IPS-NIHi11 (cell line): ENCODE data around the gene MEGF6.

Source experiments
- DNase-seq: peaks from one replicate; pipeline ENCODE4 v3.0.0; 2012; ENCODE audit warnings: mixed read lengths, low spot score

The MEGF6 gene, protein sequence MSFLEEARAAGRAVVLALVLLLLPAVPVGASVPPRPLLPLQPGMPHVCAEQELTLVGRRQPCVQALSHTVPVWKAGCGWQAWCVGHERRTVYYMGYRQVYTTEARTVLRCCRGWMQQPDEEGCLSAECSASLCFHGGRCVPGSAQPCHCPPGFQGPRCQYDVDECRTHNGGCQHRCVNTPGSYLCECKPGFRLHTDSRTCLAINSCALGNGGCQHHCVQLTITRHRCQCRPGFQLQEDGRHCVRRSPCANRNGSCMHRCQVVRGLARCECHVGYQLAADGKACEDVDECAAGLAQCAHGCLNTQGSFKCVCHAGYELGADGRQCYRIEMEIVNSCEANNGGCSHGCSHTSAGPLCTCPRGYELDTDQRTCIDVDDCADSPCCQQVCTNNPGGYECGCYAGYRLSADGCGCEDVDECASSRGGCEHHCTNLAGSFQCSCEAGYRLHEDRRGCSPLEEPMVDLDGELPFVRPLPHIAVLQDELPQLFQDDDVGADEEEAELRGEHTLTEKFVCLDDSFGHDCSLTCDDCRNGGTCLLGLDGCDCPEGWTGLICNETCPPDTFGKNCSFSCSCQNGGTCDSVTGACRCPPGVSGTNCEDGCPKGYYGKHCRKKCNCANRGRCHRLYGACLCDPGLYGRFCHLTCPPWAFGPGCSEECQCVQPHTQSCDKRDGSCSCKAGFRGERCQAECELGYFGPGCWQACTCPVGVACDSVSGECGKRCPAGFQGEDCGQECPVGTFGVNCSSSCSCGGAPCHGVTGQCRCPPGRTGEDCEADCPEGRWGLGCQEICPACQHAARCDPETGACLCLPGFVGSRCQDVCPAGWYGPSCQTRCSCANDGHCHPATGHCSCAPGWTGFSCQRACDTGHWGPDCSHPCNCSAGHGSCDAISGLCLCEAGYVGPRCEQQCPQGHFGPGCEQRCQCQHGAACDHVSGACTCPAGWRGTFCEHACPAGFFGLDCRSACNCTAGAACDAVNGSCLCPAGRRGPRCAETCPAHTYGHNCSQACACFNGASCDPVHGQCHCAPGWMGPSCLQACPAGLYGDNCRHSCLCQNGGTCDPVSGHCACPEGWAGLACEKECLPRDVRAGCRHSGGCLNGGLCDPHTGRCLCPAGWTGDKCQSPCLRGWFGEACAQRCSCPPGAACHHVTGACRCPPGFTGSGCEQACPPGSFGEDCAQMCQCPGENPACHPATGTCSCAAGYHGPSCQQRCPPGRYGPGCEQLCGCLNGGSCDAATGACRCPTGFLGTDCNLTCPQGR (N-terminal part only)

DNA sequence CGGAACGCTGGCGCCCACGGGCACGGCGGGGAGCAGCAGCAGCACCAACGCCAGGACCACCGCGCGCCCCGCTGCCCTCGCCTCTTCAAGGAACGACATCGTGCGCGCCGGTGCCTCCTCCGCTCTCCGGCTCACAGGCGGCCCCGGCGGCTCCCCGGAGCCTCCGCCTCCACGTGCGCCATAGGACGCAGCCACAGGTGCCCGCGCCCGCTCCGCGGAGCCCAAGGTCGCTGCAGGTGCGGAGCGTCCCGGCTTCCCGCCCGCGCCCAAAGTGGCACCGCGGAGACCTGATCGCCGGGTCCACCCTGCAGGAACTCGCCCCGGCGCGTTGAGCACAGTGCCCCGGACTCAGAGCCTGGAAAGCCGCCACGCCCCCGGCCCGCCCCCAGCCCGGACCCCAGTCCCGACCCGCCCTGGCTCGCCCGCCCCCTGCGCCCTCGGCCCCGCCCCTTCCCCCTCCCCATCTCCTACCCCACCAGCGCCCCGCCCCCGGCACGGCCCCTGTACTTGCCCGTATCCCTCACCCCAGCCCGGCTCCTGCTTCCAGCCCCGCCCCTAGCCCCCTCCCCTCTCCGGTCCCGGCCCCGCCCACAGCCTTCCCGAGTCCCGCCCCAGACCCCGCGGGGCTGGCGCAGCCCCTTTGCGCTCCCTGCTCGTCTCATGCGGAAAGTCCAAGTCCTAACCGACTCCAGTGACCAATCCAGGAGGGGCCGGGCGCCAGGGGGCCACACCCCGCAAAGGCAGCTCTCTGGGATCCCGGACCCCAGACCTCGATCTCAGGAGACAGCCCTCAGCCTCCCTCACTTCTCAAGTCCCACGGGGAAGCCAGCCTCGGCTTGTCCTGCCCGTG is at the start of gene MEGF6:
TSS of gene MEGF6 (minus strand) at position 339 of the 850 bp plus-strand sequence. CDS start at position 99, 240 bp downstream.
- DNase-seq: peak; percentile 99

DNA sequence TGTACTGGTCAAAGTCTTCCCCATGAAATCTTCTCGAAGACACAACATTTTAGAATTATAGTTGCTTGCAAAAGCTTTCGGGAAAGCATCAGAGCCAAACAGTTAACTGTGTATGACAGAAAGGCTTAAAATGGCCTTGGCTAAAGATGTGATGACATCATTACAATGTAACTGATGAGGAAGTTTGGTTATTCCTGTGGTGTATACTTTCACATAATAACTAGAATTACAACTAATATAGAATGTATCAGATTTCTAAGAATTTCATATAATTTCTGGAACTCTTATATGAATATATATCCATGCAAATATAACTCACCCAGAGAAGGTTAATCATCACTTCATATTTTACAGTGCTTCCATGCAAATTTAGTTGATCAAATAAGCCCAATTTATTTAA is 49.4 kb upstream of the MEGF6 start:
- no peak for DNase-seq

DNA sequence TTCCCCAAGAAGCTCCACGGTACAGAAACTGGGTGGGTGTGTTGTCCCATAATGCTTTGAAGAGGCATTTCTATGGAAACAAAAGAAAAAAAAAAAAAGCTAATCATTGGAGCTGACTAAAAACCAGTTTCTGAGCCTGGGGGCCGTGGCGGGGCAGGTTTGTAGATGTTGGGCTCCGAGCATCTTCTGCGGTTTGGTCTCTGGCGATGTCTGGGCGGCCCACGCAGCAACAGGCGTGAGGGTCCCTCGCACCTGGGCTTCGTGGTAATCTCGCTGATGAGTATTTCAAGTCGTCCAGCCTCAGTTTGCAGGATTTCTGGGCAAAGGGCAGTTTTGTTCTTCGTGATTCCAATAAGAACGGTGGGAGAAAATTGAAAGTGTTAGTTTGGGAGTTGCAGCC is 47.8 kb upstream of the MEGF6 start:
- no peak for DNase-seq

DNA sequence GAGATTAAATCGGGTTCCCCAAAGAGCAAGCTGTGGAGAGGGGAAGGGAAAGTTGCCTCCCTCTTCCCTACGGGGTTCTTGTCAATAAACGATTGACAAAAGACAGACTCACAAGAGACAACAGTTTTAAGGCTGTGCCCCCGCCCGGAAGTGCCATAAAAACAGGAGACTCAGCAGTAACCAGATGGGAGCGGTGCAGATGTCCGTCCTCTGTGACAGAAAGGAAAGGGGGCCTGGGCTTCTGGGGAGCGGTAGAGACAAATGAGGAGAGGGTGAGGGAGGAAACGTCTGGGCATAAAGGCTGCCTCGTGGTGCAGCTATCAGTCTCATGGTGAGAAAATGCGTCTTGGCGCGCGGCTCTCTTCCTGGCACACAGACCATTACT is 46.9 kb upstream of the MEGF6 start:
- DNase-seq: no peak

DNA sequence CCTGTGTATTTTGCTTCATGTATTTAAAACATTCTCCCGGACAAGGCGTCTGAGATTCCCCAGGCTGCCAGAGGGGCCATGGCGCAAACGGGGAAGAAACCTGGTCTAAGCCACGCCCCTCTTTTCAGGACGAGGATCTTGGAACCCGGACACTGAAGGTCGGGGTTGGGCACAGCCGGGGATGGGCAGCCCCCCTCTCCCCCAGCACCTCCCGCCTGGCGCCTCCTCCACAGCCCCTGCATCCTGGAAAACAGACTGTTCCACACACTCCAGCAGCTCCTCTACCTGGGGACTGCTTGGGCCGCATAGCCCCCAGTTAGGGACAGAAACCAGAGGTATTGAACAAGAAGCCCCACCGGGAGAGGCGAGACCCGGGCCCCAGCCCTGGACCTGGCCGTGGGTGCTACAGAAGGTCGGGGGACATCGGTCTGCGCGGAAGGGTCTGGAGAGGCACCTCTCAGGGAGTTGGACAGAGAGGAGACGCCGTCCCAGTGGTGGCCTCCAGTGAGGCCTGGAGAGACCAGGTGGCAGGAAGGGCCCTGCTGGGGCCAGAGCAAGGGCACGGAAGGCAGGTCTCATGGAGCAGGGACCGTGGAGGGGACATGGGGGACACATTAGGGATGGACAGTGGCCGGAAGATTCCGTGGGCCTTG is 46.4 kb upstream of the MEGF6 start:
- no peak for DNase-seq

DNA sequence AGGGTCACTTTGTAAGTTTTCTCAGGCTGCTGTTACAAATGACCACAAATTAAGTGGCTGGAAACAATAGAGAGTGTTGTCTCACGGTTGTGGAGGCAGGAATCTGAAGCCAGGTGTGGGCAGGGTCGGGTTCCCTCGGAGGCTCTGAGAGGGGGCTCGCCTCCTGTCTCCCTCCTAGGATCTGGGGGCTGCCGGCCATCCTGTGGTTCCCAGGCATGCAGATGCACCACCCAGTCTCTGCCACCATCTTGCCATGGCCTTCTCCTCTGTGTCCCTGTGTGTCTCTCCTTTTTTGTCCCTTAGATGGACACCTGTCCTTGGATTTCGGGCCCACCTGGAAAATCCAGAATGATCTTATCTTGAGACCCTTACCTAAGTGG is 45.8 kb upstream of the MEGF6 start:
- DNase-seq: no peak

DNA sequence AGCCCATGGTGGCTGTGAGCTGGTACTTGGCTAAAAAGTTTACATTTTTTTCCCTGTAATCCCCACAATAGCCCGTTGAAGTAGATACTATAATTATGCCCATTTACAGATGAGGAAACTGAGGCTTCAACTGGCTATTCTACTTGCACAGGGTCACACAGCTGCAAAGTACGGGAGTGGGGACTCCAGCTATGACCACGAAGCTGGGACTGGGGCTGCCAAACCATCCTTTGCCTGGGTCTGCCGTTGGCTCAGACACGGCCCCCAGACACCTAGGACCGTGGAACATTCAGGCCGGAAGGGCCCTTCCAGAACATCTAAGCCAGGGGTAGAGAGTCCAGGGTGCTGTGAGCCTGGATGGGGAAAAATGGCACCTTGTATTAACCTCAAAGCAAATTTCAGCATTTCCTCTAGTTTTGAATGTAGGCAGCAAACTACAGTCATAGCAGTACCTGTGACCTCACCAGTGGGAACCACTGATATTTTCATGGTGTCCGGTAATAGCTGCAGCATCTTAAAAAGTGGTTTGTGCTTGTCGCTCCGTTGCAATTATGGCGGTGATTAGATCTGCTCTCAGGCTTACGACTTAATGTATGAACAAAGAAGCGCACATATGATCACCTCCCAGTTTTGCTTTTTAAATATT is 45.3 kb upstream of the MEGF6 start:
- DNase-seq: no peak

DNA sequence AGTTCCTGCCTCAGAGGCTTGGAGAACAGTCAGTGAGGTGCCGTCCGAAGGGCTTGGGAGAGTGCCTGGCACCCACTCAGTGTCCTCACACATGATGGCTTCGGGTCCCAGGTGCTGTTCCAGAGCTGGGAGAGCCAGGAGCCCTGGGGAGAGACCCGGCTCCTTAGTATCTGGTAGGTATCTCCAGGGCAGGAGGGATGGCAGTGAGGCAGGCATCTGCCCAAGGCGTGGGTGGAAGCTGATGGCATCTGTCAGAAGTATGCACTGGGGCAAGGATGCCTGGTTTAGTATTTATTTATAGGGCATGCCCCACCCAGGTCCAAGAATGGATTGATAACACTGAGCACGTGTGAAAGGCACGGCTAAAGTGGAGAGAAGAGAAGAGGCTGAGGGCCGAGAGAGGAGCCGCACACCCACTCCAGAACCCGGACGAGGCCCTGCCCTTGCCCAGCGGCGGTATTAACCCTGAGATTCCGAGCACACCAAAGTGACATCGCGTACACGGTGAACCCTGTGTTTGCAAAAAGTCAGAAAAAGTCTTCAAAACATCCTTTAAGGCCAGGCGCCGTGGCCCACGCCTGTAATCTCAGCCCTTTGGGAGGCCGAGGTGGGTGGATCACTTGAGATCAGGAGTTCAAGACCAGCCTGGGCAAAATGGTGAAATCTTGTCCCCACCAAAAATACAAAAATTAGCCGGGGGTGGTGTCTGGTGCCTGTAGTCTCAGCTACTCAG is 43.4 kb upstream of the MEGF6 start:
- DNase-seq: no peak

DNA sequence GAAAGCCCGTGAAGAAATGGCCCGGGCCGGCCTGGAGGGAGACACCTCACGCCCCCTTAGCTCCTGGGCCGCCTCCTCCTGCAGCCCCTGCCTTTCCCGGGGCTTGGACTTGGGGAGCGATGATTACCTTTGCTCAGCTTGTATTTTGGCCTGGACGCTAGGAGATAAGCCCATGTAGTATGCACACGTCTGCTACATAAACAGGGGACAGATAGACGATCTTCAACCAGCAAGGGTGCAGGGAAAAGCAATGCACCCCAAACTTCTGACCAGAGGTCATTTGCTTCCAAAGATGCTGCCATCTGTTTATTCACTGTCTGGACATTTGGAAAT is 41.9 kb upstream of the MEGF6 start:
- no peak for DNase-seq

DNA sequence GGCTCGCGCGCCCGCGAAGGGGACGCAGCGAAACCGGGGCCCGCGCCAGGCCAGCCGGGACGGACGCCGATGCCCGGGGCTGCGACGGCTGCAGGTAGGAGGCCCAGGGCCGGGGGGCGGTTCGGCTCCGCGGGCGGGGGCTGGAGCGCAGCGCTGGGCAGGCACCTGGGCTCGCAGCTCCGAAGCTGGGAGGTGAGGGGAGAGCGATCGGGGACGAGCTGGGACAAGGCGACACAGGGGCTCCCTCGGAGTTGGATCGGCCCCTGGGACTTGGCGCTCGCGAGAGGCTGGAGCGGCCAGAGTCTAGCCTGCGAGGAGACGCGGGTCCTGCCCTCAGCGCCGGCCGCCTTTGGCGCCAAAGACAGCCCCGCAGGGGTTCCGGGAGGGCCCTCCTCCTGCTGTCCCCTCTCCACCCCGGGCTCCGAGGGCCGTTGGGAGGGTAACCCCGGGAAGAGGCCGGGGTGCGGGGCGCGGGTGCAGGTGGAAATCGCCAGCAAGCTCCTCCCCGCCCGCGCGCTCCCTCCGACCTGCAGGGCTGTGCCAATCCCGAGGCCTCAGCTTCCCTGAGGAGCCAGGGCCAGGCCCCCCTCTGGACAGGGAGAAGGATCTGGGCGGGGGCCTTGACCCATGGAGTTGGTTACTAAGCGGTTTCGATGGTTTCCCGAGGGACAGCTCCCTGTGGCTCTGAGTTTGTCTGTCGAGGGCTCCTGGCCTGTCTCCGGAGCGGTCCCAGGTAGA is 41.4 kb upstream of the MEGF6 start:
- peak; percentile 57 for DNase-seq

DNA sequence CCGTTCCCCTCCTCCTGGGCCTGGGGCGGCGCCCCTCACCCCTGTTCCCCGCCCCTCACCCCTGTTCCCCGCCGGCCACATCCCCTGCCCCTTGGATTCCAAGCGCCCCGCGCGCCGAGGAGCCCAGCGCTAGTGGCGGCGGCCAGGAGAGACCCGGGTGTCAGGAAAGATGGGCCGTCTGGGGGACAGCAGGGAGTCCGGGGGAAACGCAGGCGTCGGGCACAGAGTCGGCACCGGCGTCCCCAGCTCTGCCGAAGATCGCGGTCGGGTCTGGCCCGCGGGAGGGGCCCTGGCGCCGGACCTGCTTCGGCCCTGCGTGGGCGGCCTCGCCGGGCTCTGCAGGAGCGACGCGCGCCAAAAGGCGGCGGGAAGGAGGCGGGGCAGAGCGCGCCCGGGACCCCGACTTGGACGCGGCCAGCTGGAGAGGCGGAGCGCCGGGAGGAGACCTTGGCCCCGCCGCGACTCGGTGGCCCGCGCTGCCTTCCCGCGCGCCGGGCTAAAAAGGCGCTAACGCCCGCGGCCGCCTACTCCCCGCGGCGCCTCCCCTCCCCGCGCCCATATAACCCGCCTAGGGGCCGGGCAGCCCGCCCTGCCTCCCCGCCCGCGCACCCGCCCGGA is 40.7 kb upstream of the MEGF6 start, which contains the start of gene TP73:
TSS of gene TP73 (plus strand) at position 587 of the 618 bp plus-strand sequence. CDS start 29,850 bp downstream, outside the sequence.
- peak; percentile 71 for DNase-seq

DNA sequence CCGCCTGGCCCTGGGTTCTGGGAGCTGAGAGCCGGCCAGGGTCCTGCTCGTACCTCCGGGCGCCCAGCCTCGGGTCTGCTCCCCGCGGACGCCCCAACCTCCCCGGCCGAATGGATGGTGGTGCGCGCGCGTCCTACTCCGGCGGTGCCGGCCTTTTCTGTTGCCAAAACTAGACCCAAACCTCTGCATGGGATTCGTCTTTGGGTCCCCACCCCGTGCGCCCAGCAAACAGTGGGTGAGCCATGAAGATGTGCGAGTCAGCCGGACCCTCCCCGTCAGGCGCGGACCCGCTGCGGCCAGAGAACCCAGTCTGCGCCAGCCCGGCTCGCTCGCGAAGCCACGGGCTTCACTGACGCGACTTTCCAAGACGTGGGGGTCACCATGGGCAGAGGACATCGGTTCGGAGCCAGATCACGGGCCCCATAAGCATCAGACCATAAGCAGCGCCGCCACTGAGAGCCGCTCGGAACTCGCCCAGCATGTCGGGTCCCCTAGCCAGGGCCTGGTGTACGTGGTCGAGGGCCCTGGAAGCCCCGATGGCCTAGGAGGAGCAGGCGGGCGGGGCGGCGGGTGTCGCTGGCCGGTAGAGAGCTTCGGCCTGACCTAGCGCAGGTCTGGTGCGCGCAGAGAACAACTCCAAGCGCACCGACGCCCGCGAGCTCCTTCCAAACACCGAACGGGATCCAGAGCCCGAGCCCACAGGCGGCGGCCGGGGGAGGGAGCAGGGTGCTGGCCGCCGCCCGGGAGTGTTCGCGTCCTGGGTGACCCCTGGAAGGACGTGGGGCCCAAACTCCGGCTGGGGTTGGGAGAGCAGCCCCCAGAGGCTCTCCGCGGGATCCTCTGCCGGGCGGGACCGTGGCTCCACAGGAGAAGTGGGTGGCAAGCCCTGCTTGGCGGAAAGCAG is 40.0 kb upstream of the MEGF6 start:
- peak; percentile 71 for DNase-seq

DNA sequence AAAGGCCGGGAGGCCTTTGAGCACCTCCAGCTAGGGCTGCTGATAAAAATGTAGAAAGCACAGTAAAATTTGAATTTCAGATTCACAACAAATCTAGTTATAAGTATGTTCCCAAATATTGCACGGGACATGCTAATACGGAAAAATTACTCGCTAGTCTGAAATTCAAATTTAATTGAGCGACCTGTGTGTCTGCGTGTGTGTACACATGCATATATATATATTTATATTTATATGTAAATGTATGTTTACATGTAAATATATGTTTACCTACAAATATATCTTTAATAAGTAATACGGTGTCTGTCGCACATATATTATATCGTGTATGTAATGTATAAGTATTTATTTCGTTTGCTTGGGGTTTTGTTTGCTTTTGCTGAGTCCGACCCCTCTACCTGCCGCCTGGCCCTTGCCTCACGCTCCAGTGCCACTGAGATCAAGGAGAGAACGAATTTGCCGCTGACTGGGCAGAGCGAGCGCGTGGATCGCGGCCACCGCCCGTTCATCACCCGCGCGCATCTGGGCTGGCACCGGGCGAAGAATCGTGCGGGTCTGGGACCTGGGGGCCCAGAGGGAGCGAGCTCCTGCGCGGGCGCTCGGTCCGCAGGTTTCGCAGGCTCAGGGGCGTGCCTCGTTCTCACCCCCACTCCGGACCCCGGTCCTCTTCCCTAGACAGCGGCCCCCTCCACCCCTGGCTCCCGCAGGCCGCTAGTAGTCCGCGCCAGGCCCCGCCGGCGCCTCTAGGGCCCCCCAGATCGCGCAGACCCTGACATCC is 39.1 kb upstream of the MEGF6 start:
- DNase-seq: no peak

DNA sequence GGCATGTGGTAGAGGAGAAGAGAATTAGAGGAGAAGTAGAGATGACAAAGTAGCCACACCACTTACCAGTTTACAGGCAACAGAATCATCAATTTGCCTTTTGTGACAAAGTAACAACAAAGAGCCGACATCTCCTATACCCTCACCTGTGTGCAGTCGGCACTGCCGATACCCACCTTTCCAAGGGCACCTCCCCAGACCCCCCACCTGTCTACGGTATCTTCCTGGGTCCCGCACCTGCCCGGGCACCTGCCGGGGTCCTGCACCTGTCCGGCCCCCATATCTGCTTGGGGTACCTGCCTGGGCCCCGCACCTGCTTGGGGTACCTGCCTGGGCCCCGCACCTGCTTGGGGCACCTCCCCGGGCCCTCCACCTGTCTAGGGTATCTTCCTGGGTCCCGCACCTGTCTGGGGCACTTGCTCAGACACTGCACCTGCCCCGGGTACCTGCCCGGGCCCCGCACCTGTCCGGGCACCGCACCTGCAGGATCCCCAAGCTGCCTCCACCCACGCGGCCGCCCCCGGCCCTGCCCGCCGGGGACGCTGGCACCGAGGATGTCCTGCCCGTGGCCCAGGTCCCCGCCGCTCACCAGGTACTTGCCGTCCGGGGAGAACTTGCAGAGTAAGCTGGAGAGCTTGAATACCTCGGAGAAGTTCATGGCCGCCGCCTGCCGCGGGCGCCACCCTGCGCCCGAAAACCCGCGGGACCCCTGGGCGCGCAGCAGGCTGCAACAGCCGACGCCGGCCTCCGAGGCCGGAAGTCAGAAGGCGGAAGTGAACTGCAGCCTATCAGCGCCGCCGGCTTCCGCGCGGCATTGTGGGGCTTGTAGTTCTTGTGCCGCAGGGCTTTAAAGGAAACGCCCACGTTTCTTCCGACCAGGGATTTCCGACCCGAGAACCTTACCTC is 38.3 kb upstream of the MEGF6 start, which contains the start of gene WRAP73:
TSS of gene WRAP73 (minus strand) at position 762 of the 906 bp plus-strand sequence. CDS start at position 658, 104 bp downstream.
- peak; percentile 94 for DNase-seq

DNA sequence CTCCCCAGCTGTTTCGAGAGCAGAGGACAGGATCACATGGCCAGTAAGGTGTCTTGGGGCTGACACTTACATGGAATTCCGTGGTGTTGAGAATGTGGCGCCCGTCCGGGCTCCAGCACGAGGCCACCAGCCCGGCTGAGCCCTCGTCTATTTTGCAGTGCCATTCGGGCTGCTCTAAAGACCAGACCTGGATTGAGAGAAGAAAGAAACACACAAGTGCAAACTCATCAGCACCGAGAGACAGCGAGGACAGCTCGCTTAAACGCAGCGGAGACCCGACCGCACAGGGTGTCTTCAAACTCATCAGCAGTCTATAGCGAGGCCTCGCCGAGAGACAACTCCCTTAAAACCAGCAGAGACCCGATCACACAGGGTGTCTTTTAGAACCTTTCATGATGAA is 35.3 kb upstream of the MEGF6 start:
- DNase-seq: no peak
